GM12801 (cell line): ENCODE results near the gene MCUB.

Experiments
- TF ChIP-seq, protein P1 (sequence below): IDR thresholded peaks from one replicate; pipeline ENCODE4 v1.5.1; 2011; ENCODE audit warnings: control low read depth; ENCODE audit not compliant: insufficient read length; ENCODE audit errors: extremely low read depth

The MCUB gene

DNA sequence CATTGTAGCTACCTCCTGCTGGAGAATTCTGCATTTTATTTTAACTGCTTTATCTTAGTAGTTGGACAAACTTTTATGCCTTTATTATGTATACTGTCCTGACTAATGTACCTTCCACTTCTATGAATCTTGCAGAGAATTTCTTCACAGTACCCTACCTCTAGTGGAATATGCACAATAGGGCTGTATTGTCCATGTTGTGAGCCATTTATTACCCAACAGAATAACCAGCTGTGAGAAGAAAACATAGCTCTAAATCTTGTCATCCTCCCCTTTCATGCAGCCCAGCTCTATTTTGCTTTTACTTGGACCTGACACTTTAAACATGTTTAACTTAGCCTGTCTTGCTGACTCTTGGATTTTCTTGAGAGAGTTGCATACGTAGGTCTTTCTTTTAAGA, 56.2 kb downstream of the MCUB start:
- TF ChIP-seq, protein P1, sequence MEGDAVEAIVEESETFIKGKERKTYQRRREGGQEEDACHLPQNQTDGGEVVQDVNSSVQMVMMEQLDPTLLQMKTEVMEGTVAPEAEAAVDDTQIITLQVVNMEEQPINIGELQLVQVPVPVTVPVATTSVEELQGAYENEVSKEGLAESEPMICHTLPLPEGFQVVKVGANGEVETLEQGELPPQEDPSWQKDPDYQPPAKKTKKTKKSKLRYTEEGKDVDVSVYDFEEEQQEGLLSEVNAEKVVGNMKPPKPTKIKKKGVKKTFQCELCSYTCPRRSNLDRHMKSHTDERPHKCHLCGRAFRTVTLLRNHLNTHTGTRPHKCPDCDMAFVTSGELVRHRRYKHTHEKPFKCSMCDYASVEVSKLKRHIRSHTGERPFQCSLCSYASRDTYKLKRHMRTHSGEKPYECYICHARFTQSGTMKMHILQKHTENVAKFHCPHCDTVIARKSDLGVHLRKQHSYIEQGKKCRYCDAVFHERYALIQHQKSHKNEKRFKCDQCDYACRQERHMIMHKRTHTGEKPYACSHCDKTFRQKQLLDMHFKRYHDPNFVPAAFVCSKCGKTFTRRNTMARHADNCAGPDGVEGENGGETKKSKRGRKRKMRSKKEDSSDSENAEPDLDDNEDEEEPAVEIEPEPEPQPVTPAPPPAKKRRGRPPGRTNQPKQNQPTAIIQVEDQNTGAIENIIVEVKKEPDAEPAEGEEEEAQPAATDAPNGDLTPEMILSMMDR, result no peak

DNA sequence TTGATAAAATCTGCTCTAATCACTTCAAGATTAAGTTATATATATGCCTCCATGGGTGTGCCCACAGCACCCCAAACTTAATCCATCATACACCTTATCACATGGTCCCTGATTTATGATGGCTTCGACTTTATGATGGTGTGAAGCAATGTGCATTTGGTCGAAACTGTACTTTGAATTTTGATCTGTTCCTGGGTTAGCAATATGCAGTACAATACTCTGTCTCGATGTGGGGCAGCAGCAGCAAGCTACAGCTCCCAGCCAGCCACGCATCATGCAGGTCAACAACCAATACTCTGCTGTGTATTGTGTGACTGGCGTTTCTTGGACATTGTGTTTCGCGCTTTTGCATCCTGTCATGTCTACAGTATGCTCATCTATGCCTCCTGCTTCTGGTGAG, 62.6 kb downstream of the MCUB start:
- TF ChIP-seq, protein P1, result no peak

DNA sequence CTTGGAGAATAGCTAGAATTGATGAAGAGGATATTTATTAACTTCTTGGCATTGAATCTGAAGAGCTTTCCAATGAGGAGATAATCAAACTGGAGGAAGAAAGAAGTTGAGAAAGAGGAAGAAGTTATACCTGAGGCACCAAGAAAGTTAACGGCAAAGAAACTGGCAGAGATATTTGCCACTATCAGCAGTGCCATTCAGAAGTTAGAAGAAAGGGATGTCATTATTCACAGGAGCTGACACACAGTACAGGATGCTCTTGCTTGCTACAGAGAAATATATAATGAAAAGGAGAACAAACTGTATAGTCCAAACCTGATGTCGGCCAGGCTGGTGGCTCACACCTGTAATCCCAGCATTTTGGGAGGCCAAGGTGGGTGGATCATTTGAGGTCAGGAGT, 64.5 kb downstream of the MCUB start:
- TF ChIP-seq, protein P1, result no peak

DNA sequence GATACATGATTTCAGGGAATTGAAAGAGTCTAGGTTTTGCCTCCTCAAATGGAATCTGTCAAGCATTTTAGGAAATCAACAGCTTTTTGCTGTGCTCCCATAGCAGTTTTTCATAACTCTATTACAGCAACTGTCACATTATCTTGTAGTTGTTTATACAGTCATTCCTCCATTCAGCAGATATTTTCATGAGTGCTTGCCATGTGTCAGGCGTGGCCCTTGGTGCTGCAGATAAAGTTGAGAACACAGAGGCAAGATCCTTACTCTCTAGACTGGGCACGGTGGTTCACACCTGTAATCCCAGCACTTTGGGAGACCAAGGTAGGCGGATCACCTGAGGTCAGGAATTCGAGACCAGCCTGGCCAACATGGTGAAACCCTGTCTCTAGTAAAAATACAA, 67.3 kb downstream of the MCUB start:
- TF ChIP-seq, protein P1, result no peak

DNA sequence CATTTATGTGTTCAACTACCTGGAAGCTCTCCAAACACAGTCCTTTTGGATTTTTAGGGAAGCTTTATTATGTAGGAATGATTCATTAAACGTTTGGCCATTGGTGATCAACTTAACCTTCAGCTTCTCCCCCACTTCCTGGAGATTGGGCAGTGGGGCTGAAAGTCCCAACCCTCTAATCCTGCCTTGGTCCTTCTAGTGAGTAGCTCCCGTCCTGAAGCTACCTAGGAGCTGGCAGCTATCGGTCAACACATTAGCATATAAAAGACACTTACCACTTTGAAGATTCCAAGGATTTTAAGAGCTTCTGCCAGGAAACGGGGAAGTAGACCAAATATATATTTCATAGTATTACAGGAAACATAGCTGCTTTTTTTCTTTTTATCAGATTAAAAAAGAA, 69.7 kb downstream of the MCUB start:
- TF ChIP-seq, protein P1, result no peak

DNA sequence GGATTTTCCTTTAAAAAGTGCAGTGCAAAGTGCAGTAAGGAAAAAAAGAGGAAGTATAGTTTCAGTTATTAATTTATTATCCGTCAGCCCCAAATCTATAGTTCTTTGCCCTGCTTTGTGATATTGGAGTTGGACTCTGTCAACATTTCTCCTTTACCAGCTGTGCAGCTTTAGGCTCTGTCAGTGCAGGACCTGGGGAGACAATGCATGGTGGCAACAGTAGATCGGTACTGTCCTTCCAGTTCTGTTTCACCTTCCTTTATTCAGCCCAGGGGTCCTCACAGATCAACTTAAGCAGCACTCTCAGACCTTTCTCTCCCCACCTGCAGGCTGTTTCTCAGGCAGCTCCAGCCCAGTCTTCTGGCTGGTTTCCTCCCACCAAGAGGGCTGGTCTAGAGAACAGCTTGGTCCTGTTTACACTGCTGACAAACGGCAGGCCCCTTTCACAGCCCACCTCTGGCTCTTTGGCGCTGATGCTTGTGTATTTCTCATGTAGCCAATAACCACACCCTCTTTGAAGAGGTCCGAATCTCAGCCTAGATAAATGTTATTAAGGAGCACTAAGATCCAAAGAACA, 71.6 kb downstream of the MCUB start:
- TF ChIP-seq, protein P1, result no peak

DNA sequence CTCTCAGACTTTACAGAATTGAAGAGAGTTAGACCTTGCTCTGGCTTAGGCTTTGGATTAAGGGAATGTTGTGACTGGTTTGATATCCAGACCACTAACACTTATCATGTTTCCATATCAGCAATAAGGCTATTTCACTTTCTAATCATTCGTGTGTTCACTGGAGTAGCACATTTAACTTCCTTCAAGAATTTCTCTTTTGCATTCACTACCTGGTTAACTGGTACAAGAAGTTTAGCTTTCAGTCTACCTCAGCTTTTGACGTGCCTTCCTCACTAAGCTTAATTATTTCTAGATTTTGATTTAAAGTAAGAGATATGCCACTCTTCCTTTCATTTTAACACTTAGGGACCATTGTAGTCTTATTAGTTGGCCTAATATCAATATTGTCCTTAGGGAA, 80.6 kb downstream of the MCUB start:
- TF ChIP-seq, protein P1, result no peak
